A673 (cell line): ENCODE results near the gene GNAI2. TPM values are rescaled to one million over a fixed set of nuclear protein-coding genes. Genes with fewer than 3 reads are reported as not detected.

Source experiments
- BruUV-seq: library from RNA; stranded (reverse); fragments of 400-500 nt; replicated peaks from 2 replicates; lab custom pipeline; 2021; lab: Mats Ljungman, UMichigan
- CTCF ChIA-PET: fragments of 300-600 bp; sonication (Branson Sonifier 250); formaldehyde crosslinking; loops from one replicate; lab custom pipeline; 2022; ENCODE audit warnings: antibody characterized with exemption; lab: Charles Lee
- POLR2A ChIA-PET: fragments of 300-600 bp; sonication (Branson Sonifier 250); formaldehyde crosslinking; loops from one replicate; lab custom pipeline; 2022; ENCODE audit warnings: antibody characterized with exemption; ENCODE audit not compliant: low non-redundant PET; lab: Charles Lee
- DNase-seq: peaks from one replicate; pipeline ENCODE4 v3.0.0-alpha.2; 2015; ENCODE audit warnings: low spot score
- H3K27ac ChIP-seq: fragments of 200-600 bp; sonication (generic); 2 replicates; pipeline ENCODE4 v1.5.1; 2016; ENCODE audit warnings: mixed run types, low read depth, mild to moderate bottlenecking, mixed read lengths, antibody characterized with exemption, low read length; ENCODE audit not compliant: poor library complexity, severe bottlenecking
- H3K27me3 ChIP-seq: fragments of 200-600 bp; sonication (generic); replicated peaks from 2 replicates; pipeline ENCODE4 v1.6.1; 2017; ENCODE audit warnings: mixed run types, low read depth, mild to moderate bottlenecking, mixed read lengths, antibody characterized with exemption, low read length; ENCODE audit not compliant: insufficient read depth, poor library complexity
- H3K36me3 ChIP-seq: fragments of 200-600 bp; sonication (generic); 2 replicates; pipeline ENCODE4 v1.6.1; 2016; ENCODE audit warnings: mixed run types, mild to moderate bottlenecking, mixed read lengths, antibody characterized with exemption, low read length; ENCODE audit not compliant: insufficient read depth, poor library complexity, severe bottlenecking
- H3K4me1 ChIP-seq: fragments of 200-600 bp; sonication (generic); 2 replicates; pipeline ENCODE4 v1.6.1; 2017; ENCODE audit warnings: mixed run types, mild to moderate bottlenecking, mixed read lengths, antibody characterized with exemption, low read length; ENCODE audit not compliant: insufficient read depth, poor library complexity, severe bottlenecking
- H3K4me3 ChIP-seq: fragments of 200-600 bp; sonication (generic); 2 replicates; pipeline ENCODE4 v1.5.1; 2016; ENCODE audit warnings: low read depth, mixed run types, mild to moderate bottlenecking, mixed read lengths, low read length; ENCODE audit not compliant: poor library complexity, severe bottlenecking
- H3K9me3 ChIP-seq: fragments of 200-600 bp; sonication (generic); 2 replicates; pipeline ENCODE4 v1.6.1; 2016; ENCODE audit warnings: mixed run types, low read depth, mild to moderate bottlenecking, mixed read lengths, antibody characterized with exemption, low read length; ENCODE audit not compliant: poor library complexity, severe bottlenecking
- EZH2 ChIP-seq: fragments of 200-600 bp; sonication (generic); IDR thresholded peaks from 2 replicates; pipeline ENCODE4 v1.6.1; 2017; ENCODE audit warnings: borderline replicate concordance, low read depth, mild to moderate bottlenecking, mixed read lengths, antibody characterized with exemption, low read length; ENCODE audit not compliant: poor library complexity, severe bottlenecking
- intact Hi-C: fragments of 100-400 bp; cut with micrococcal nuclease; formaldehyde crosslinking; loops from one replicate; pipeline ENCODE4 v1.10.0; 2022; ENCODE audit not compliant: unreplicated experiment
- total RNA-seq: library from RNA; stranded (reverse); gene quantifications from 2 replicates; pipeline ENCODE4 v1.2.3, GENCODE V29; 2021
- TF ChIP-seq, protein P1 (sequence below): fragments of 300-800, 200-600 bp; sonication (generic); conservative IDR thresholded peaks from 2 replicates; pipeline ENCODE4 v1.5.1; 2017; ENCODE audit warnings: low read depth, mild to moderate bottlenecking, antibody characterized with exemption, low read length, moderate library complexity, mixed read lengths

GNAI2 gene
- total RNA-seq, 1 experiment from 2014 or later: 115 TPM

DNA sequence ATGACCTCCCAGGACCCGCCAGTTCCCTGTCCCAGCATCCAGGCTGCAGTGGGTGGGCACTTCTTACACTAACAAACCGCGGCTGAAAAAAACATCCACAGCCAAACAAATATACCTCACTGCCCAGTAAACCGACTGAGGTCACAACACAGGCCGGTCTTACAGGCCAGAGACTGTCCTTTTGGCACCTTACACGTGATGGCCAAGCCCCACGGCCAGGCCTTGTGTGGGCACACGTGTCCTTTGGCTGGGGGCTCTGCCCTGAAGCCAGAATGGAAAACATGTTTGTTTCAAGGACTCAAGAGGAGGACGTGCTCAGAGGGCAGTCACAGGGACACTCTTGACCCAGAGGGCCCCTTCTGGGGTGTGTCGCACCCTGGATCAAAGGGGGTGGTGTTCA lies 21.2 kb upstream of the GNAI2 start:
- Histone ChIP-seq H3K27ac (no peak overlapping the region), H3K9me3 (no peaks in the 10 kb centered on the region), H3K36me3 (no peaks in the 10 kb centered on the region), H3K4me3 (no peak overlapping the region), H3K4me1 (no peaks in the 10 kb centered on the region), H3K27me3 (no peaks in the 10 kb centered on the region)
- no TSS peak for BruUV-seq
- TF ChIP-seq EZH2: no peak
- TF ChIP-seq, protein P1, sequence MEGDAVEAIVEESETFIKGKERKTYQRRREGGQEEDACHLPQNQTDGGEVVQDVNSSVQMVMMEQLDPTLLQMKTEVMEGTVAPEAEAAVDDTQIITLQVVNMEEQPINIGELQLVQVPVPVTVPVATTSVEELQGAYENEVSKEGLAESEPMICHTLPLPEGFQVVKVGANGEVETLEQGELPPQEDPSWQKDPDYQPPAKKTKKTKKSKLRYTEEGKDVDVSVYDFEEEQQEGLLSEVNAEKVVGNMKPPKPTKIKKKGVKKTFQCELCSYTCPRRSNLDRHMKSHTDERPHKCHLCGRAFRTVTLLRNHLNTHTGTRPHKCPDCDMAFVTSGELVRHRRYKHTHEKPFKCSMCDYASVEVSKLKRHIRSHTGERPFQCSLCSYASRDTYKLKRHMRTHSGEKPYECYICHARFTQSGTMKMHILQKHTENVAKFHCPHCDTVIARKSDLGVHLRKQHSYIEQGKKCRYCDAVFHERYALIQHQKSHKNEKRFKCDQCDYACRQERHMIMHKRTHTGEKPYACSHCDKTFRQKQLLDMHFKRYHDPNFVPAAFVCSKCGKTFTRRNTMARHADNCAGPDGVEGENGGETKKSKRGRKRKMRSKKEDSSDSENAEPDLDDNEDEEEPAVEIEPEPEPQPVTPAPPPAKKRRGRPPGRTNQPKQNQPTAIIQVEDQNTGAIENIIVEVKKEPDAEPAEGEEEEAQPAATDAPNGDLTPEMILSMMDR: no peak
- ChIA-PET POLR2A (no interaction called here), CTCF (no interaction called here)
- intact Hi-C loops: no loop called here
- no peak for DNase-seq

DNA sequence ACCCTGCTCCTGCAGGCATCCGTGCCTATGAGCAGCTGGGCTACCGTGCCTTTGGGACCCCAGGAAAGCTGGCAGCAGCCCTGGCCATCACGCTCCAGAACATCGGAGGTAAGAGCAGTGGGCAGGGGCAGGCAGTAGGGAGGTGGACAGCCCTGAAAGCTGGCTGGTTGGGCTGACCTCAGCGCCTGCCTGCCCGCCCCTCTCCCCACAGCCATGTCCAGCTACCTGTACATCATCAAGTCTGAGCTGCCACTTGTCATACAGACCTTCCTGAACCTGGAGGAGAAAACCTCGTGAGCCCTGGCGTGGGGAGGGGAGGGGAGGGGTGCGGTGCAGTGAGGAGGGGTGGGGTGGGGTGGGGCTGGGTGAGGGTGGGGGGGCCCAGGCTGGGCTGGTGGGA lies 20.5 kb upstream of the GNAI2 start:
- BruUV-seq: no TSS peak
- no peak for DNase-seq
- H3K27me3 ChIP-seq: no peaks in the 10 kb centered on the region
- H3K9me3 ChIP-seq: no peaks in the 10 kb centered on the region
- intact Hi-C loops: no loop called here
- H3K4me3 ChIP-seq: no peak overlapping the region
- ChIA-PET CTCF (no interaction called here), POLR2A (no interaction called here)
- TF ChIP-seq, protein P1: no peak
- no peak for TF ChIP-seq EZH2
- no peaks in the 10 kb centered on the region for H3K36me3 ChIP-seq
- H3K4me1 ChIP-seq: no peaks in the 10 kb centered on the region
- H3K27ac ChIP-seq: no peak overlapping the region

DNA sequence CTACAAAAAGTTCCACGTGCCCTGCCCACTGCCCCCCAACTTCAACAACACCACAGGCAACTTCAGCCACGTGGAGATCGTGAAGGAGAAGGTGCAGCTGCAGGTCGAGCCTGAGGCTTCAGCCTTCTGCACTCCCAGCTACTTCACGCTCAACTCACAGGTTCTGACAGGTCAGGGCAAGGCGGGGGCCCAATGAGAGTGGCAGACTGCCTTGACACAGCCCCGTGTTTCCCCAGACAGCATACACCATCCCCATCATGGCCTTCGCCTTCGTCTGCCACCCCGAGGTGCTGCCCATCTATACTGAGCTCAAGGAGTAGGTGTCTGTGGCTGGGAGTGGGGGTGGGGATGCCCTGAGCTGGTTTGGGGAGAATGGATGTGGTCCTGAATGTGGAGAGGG lies 18.3 kb upstream of the GNAI2 start:
- Histone ChIP-seq H3K27me3 (no peaks in the 10 kb centered on the region), H3K4me1 (no peaks in the 10 kb centered on the region), H3K9me3 (no peaks in the 10 kb centered on the region), H3K27ac (no peak overlapping the region), H3K36me3 (no peaks in the 10 kb centered on the region), H3K4me3 (no peak overlapping the region)
- no TSS peak for BruUV-seq
- no peak for DNase-seq
- POLR2A ChIA-PET: no interaction called here
- intact Hi-C loops: no loop called here
- TF ChIP-seq, protein P1: no peak
- no peak for TF ChIP-seq EZH2
- CTCF ChIA-PET: no interaction called here
